HG02798 (cell line): ENCODE data around the gene PRDM10.
"Not testable (repeated sequence)": the region's sequence is repeated elsewhere in the genome, so short reads cannot be mapped to it uniquely, and the experiment has no call there.

Experiments
- ATAC-seq: cut with Tn5 transposase; IDR thresholded peaks from one replicate; pipeline ENCODE4 v1.9.1; 2021; ENCODE audit warnings: mild to moderate bottlenecking; ENCODE audit not compliant: unreplicated experiment, poor library complexity

The PRDM10 gene

GRCh38 chr11:130015846-130016245 is 13.2 kb upstream of the PRDM10 start:
- not testable (repeated sequence) for ATAC-seq

GRCh38 chr11:130008326-130008725 is 5.7 kb upstream of the PRDM10 start:
- ATAC-seq: no peak

GRCh38 chr11:130006929-130007328 is 4.3 kb upstream of the PRDM10 start:
- no peak for ATAC-seq

GRCh38 chr11:130003717-130004001 is 1.0 kb upstream of the PRDM10 start:
- peak; percentile 23 for ATAC-seq

- peak; percentile 86 for ATAC-seq
These were observed 446 bp upstream of the PRDM10 start for GRCh38 chr11:130002846-130003716.

- ATAC-seq: peak; percentile 23
These were observed 929 bp downstream of the PRDM10 start for GRCh38 chr11:130001461-130002351.

GRCh38 chr11:130000552-130001176 is 2.0 kb downstream of the PRDM10 start:
- ATAC-seq: no peak

- no peak for ATAC-seq
These were observed 3.2 kb downstream of the PRDM10 start for GRCh38 chr11:129999407-129999806.

DNA sequence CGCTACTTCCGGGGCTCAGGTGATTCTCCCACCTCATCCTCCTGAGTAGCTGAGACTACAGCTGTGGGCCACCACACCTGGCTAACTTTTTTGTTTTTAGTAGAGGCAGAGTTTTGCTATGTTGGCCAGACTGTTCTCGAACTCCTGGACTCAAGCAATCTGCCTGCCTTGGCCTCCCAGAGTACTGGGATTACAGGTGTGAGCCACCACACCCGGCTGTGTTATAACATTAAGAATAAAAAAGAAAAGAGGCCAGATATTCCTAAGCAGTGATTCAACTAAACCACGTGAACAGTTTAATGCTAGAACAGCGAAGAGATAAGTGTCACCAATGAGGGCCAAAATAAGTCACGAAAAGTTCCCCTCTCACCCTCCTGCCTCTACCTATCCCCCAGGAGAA is 3.7 kb downstream of the PRDM10 start:
- no peak for ATAC-seq

DNA sequence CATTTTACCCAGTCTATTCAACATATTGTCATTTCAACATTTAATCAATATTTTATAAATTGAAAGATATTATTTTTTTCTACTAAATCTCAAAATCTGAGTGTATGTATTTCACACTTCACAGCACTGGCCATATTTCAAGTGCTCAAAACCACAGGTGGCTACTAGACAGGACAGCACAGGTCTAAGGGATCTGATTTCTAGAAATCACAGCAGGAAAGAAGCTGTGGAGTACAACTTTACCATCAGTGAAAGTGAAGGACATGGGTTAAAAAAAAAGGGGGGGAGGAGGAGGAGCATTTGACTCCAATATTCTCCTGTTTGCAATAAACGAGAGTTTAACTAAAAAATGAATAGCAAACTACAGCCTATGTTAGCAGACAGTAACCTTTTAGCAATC is 4.5 kb downstream of the PRDM10 start:
- no peak for ATAC-seq

GRCh38 chr11:129997513-129997912 is 5.1 kb downstream of the PRDM10 start:
- no peak for ATAC-seq

DNA sequence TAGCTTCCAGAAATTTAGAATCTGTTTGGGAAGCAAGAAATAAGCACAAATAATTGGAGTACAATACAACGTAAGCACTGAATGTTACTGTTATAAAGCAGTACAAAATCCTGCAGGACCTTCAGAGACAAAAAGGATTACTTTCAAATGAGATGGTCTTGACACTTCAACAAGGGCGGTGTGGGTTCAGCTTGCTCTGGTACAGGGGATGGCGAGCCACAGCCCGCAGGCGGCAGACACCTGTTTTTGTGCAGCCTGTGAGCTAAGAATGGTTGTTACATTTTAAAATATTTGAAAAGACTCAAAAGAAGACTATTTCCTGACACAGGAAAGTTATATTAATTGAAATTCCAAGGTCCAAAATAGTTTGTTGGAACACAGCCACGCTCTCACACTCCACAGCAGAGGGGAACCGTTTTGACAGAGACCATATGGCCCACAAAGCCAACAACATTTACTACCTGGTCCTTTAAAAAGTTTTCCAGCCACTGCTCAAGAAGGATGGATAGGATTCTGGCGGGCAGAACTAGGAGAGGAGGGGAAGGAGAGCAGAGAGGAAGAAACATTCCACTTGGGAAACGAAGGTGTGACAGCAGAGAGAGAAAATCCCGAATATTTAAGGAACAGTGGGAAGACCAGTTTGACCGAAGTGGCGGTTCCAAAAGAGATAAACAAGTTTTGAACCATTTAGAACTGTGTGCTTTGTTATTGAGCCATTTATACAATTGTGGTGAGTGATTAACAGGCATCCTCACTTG is 6.3 kb downstream of the PRDM10 start:
- ATAC-seq: no peak

- ATAC-seq: no peak
These were observed 7.5 kb downstream of the PRDM10 start for GRCh38 chr11:129995163-129995562.

GRCh38 chr11:129992161-129992944 is 10.3 kb downstream of the PRDM10 start:
- ATAC-seq: peak; percentile 66

- no peak for ATAC-seq
These were observed 13.4 kb downstream of the PRDM10 start for GRCh38 chr11:129989149-129989813.

GRCh38 chr11:129987950-129988349 is 14.7 kb downstream of the PRDM10 start:
- no peak for ATAC-seq

DNA sequence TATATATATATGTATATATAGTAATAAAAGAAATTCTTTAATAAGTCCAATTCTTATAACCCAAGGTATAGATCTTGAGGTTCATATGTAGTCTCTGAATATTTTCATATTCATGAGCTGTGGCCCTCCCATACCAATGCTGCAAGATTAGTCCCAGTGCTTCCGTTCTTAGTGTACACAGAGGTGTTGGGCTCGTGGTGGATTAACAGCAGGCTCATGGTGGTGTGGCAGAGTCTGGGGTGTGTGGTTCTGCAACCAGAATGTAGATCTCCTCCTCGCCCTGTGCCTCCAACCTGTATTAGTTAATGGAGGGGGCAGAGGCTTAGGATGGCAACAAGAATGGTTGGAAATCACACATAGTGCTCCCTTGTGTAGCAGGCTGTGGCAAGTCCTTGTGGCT is 16.8 kb downstream of the PRDM10 start:
- no peak for ATAC-seq

DNA sequence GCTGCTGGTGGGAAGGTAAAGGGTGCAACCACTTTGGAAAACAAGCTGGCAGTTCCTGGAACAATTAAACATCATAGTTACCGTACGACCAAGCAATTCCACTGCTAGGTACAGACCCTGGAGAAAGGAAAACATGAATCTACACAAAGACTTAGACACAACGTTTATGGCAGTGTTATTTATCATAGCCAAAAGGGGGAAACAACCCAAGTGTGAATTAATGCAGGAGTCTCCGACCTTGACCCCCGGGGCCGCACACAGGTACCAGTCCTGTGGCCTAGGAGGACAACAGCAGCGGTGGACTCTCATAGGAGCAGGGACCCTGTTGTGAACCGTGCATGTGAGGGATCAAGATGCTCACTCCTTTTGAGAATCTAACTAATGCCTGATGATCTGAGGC is 22.5 kb downstream of the PRDM10 start:
- no peak for ATAC-seq

GRCh38 chr11:129979046-129979605 is 23.5 kb downstream of the PRDM10 start:
- ATAC-seq: no peak
